ENCODE results near the gene VWA8.
A peak's percentile ranks its signal among the peaks of the same experiment; 100 is the strongest.
"Not testable (repeated sequence)": the region's sequence is repeated elsewhere in the genome, so short reads cannot be mapped to it uniquely, and the experiment has no call there.

Gene VWA8

GRCh38 chr13:41962994-41963393 lies 2.1 kb upstream of the VWA8 start:
- no peak for DNase-seq

GRCh38 chr13:41961466-41961760 lies 504 bp upstream of the VWA8 start:
- DNase-seq, result no peak

- DNase-seq, result no peak
Measured at GRCh38 chr13:41960211-41960636, 685 bp downstream of the VWA8 start.

- no peak for DNase-seq
Measured at GRCh38 chr13:41956272-41956671, 4.6 kb downstream of the VWA8 start.

GRCh38 chr13:41955605-41956004 lies 5.3 kb downstream of the VWA8 start:
- no peak for DNase-seq

- no peak for DNase-seq
Measured at GRCh38 chr13:41954226-41954625, 6.7 kb downstream of the VWA8 start.

- DNase-seq, result no peak
Measured at GRCh38 chr13:41952749-41953148, 8.2 kb downstream of the VWA8 start.

GRCh38 chr13:41949104-41949503 lies 11.8 kb downstream of the VWA8 start:
- DNase-seq, result not testable (repeated sequence)

GRCh38 chr13:41945926-41946325 lies 15.0 kb downstream of the VWA8 start:
- DNase-seq, result no peak

GRCh38 chr13:41944635-41945397 lies 16.1 kb downstream of the VWA8 start:
- DNase-seq, result no peak

- no peak for DNase-seq
Measured at GRCh38 chr13:41944229-41944628, 16.7 kb downstream of the VWA8 start.

- peak; percentile 45 for DNase-seq
Measured at GRCh38 chr13:41942462-41943094, 18.3 kb downstream of the VWA8 start.

- DNase-seq, result no peak
Measured at GRCh38 chr13:41941174-41941573, 19.7 kb downstream of the VWA8 start.

GRCh38 chr13:41939398-41939797 lies 21.5 kb downstream of the VWA8 start:
- peak; percentile 33 for DNase-seq

- no peak for DNase-seq
Measured at GRCh38 chr13:41938918-41939317, 22.0 kb downstream of the VWA8 start.

GRCh38 chr13:41937388-41937787 lies 23.5 kb downstream of the VWA8 start:
- no peak for DNase-seq

- no peak for DNase-seq
Measured at GRCh38 chr13:41935501-41935900, 25.4 kb downstream of the VWA8 start.

GRCh38 chr13:41934994-41935393 lies 25.9 kb downstream of the VWA8 start:
- DNase-seq, result no peak

- DNase-seq, result no peak
Measured at GRCh38 chr13:41934120-41934519, 26.8 kb downstream of the VWA8 start.

GRCh38 chr13:41931337-41931736 lies 29.6 kb downstream of the VWA8 start:
- no peak for DNase-seq

- DNase-seq, result no peak
Measured at GRCh38 chr13:41930154-41930553, 30.8 kb downstream of the VWA8 start.

- DNase-seq, result no peak
Measured at GRCh38 chr13:41928323-41928722, 32.6 kb downstream of the VWA8 start.

GRCh38 chr13:41925014-41925413 lies 35.9 kb downstream of the VWA8 start:
- DNase-seq, result no peak

- DNase-seq, result not testable (repeated sequence)
Measured at GRCh38 chr13:41922894-41923293, 38.0 kb downstream of the VWA8 start.
